PC-9 (cell line): Measurements from ENCODE around the gene E2F6.

Source experiments
- CTCF ChIP-seq: fragments of 200-600 bp; sonication (generic); conservative IDR thresholded peaks from 2 replicates; pipeline ENCODE4 v1.6.1; 2017; ENCODE audit warnings: mixed run types, antibody characterized with exemption, mild to moderate bottlenecking, moderate library complexity
- EZH2 ChIP-seq: fragments of 200-600 bp; sonication (generic); IDR thresholded peaks from 2 replicates; pipeline ENCODE4 v1.8.0; 2017; ENCODE audit warnings: antibody characterized with exemption, low read depth

- TF ChIP-seq CTCF (no peak), EZH2 (no peak)
Observed at GRCh38 chr2:11509657-11510360, 43.8 kb upstream of the E2F6 start.
